SIG-M5 (cell line): ENCODE measurements around the gene KATNAL1.

ENCODE experiments used
- DNase-seq: peaks from one replicate; lab custom pipeline; 2025; lab: John Stamatoyannopoulos, UW

The KATNAL1 gene

GRCh38 chr13:30332456-30333143, 25.2 kb upstream of the KATNAL1 start:
- no peak for DNase-seq

GRCh38 chr13:30331331-30331771, 24.0 kb upstream of the KATNAL1 start:
- DNase-seq: no peak

- no peak for DNase-seq
Measured at GRCh38 chr13:30329009-30329585, 21.7 kb upstream of the KATNAL1 start.

- no peak for DNase-seq
Measured at GRCh38 chr13:30325668-30326067, 18.3 kb upstream of the KATNAL1 start.

- DNase-seq: no peak
Measured at GRCh38 chr13:30323524-30323923, 16.2 kb upstream of the KATNAL1 start.

- no peak for DNase-seq
Measured at GRCh38 chr13:30322428-30322827, 15.1 kb upstream of the KATNAL1 start.

GRCh38 chr13:30321256-30321655, 13.9 kb upstream of the KATNAL1 start:
- DNase-seq: no peak

- no peak for DNase-seq
Measured at GRCh38 chr13:30319655-30320054, 12.3 kb upstream of the KATNAL1 start.

GRCh38 chr13:30319130-30319529, 11.8 kb upstream of the KATNAL1 start:
- no peak for DNase-seq

GRCh38 chr13:30318026-30318425, 10.7 kb upstream of the KATNAL1 start:
- DNase-seq: no peak

- no peak for DNase-seq
Measured at GRCh38 chr13:30314562-30314961, 7.2 kb upstream of the KATNAL1 start.

GRCh38 chr13:30314069-30314468, 6.7 kb upstream of the KATNAL1 start:
- no peak for DNase-seq

- DNase-seq: no peak
Measured at GRCh38 chr13:30313311-30313710, 6.0 kb upstream of the KATNAL1 start.

GRCh38 chr13:30312904-30313303, 5.6 kb upstream of the KATNAL1 start:
- DNase-seq: no peak

GRCh38 chr13:30308548-30308947, 1.2 kb upstream of the KATNAL1 start:
- DNase-seq: no peak

GRCh38 chr13:30307971-30308290, 580 bp upstream of the KATNAL1 start:
- DNase-seq: no peak

- peak; percentile 26 for DNase-seq
Measured at GRCh38 chr13:30306762-30307193, 573 bp downstream of the KATNAL1 start.

- no peak for DNase-seq
Measured at GRCh38 chr13:30305456-30305970, 1.8 kb downstream of the KATNAL1 start.

GRCh38 chr13:30303269-30303668, 4.1 kb downstream of the KATNAL1 start:
- DNase-seq: no peak

- DNase-seq: no peak
Measured at GRCh38 chr13:30301827-30302226, 5.5 kb downstream of the KATNAL1 start.

GRCh38 chr13:30300596-30300995, 6.8 kb downstream of the KATNAL1 start:
- no peak for DNase-seq

- no peak for DNase-seq
Measured at GRCh38 chr13:30299786-30300185, 7.6 kb downstream of the KATNAL1 start.

GRCh38 chr13:30295116-30295515, 12.2 kb downstream of the KATNAL1 start:
- no peak for DNase-seq

GRCh38 chr13:30294004-30294403, 13.3 kb downstream of the KATNAL1 start:
- no peak for DNase-seq
